M059J (cell line): ENCODE results near the gene GRK6. TPM values are rescaled to one million over a fixed set of nuclear protein-coding genes. Genes with fewer than 3 reads are reported as not detected.

Experiments
- DNase-seq: peaks from one replicate; pipeline ENCODE4 v3.0.0-alpha.2; 2012; ENCODE audit warnings: low read depth
- total RNA-seq: library from RNA; depleted of rRNA; stranded (reverse); fragments of >200 nt; shearing (Covaris generic); gene quantifications from 2 replicates; pipeline ENCODE4 v1.2.3, GENCODE V29; 2014; rRNA removed

Gene GRK6
- 20.2 and 37.3 TPM in 2 replicates for total RNA-seq

DNA sequence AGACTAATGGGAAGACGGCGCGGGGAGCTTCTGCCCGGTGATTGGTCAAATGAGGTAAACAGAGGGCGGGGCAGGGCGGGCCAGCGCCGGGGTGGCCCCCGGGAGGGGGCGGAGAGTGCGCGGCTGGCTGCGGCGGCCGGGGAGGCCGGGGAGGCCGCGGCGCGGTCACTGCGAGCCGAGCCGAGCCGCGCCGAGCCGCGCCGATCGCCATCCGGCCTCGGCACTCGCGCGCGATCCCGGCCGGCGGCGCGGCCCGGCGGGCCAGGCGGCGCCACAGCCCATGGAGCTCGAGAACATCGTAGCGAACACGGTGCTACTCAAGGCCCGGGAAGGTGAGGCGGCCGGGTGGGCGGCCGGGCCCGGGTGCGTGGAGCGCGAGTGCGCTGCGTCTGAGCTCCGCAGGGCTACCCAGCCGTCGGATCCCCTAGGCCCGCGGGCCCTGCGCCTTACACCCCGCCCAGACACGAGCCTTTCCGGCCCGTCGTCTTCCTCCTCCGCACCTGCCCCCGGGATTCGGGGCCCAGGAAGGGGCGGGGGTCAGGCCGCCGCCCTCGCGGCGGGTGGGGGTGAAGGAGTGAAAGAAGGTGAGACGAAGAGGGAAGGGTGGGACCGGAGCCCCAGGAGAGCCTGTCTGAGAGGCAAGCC is at the start of gene GRK6:
TSS of gene GRK6 (plus strand) at position 111 of the 645 bp plus-strand sequence. CDS start at position 281, 170 bp downstream.
- DNase-seq, result peak; percentile 45

- DNase-seq, result no peak
Measured at GRCh38 chr5:177377851-177378776, 48.4 kb upstream of the GRK6 start.

DNA sequence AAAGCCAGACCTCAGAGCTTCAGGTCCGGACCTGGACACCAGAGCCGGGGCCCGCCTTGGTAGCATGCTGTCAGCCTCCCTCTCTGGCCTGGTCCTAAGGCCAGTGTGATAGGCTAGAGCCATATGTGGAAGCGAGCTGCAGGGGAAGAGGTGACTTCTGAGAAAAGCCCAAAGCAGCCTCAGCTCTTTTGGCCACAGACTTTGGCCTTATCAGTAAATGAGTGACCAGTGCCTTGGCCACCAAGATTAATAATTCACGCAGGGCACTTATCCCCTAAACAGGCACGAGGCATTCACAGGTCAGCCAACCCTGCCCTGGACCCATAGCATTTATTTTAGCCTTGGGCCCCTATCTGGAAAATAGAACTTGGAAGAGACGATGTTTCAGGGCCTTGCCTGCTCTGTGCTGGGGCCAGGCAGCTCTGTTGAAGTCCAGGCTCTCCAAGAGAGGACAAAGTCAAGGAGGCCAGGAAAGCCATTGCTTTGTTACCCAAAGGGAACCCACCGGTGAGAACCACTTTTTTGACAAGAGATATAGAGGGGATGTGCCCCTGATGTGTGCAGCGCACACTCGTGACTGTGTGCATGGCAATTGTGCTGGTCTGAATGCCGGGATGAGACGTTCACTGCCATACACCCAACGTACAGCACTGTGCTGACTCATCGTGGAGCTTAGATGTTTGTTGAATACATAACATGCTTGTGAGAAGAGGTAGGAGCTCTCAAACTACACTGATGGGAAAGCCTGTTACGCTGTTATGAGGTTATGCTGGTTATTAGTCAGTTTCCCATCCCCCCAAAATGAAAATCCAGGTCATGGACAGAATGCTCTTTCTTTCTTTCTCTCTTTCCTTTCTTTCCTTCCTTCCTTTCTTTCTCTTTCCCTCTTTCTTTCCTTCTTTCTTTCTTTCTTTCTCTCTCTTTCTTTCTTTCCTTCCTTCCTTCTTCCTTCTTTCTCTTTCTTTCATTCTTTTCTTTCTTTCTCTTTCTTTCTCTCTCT is 47.3 kb upstream of the GRK6 start:
- peak; percentile 45 for DNase-seq

GRCh38 chr5:177380805-177381126 is 45.7 kb upstream of the GRK6 start:
- DNase-seq, result no peak

DNA sequence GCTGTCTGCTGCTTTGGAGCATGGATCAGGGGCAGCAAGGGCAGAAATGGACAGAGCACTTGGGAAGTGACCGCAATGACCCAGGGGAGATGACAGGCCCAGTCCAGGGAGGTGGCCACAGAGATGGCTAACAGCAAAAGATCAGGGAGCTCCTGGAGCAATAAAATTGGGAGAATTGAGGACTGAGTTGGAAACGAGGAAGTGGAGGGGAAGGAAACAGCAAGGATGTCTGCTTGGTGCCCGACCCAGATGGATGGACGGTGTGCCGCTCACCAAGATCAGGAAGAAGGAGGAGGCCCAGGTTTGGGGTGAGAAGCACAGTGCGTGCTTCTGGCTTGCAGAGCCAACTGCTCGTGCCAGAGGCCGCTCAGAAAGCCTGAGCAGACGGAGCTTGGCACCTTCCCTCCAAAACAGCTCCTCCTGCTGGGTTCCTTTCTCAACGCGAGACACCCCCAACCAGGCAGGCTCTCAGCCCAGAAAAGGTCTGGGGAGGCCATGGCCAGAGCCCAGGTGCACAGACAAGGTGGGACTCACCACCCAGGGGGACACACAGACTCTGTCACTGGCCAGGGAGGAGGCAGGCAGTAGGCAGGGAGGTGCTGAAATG is 44.0 kb upstream of the GRK6 start:
- peak; percentile 20 for DNase-seq

DNA sequence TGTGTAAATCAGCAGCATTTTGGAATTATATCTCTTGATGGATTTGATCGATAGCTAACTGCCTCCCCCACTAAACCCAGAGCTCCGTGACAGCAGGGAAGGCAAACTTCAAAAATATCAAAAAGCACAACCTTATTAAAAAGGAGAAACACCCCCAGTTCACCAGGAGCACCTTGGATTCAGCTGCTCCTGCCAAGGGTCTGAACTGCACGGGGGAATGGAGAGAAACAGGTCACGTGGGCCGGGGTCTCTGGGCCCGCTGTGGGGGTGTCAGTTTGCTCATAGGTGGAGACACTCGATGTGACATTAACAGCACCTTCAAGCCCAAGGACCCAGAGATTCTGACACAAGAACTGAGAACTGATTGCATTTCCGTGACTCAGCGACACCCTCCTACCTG is 43.3 kb upstream of the GRK6 start:
- no peak for DNase-seq

GRCh38 chr5:177384134-177384533 is 42.3 kb upstream of the GRK6 start, which contains the start of gene SLC34A1:
SLC34A1 (plus strand) TSS chr5:177384434; CDS start chr5:177385742, 1,308 bp downstream.
- no peak for DNase-seq

- no peak for DNase-seq
Measured at GRCh38 chr5:177385720-177386119, 40.8 kb upstream of the GRK6 start.

- no peak for DNase-seq
Measured at GRCh38 chr5:177386542-177386941, 39.9 kb upstream of the GRK6 start.

DNA sequence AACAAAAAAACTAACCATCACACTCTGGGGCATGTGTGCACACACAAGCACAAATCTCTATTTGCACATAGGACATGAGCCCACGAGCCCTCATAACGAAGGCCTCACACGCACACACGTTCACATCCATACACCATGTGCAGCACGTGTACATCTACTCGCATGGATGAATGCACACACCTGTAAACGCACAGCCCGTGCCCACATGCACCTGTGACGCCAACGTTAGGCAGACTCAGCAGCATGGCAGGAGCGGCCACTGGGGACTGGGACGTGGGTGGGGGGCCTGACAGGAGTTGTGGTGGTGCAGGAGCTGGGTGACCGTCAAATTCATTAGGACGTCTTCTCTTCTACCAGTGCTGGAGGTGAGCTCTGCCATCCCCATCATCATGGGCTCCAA is 39.1 kb upstream of the GRK6 start:
- no peak for DNase-seq

- no peak for DNase-seq
Measured at GRCh38 chr5:177388521-177389052, 37.9 kb upstream of the GRK6 start.

GRCh38 chr5:177389241-177390169 is 37.0 kb upstream of the GRK6 start:
- DNase-seq, result peak; percentile 98

- DNase-seq, result peak; percentile 84
Measured at GRCh38 chr5:177390363-177391300, 35.8 kb upstream of the GRK6 start.

GRCh38 chr5:177392765-177393164 is 33.7 kb upstream of the GRK6 start:
- DNase-seq, result no peak

DNA sequence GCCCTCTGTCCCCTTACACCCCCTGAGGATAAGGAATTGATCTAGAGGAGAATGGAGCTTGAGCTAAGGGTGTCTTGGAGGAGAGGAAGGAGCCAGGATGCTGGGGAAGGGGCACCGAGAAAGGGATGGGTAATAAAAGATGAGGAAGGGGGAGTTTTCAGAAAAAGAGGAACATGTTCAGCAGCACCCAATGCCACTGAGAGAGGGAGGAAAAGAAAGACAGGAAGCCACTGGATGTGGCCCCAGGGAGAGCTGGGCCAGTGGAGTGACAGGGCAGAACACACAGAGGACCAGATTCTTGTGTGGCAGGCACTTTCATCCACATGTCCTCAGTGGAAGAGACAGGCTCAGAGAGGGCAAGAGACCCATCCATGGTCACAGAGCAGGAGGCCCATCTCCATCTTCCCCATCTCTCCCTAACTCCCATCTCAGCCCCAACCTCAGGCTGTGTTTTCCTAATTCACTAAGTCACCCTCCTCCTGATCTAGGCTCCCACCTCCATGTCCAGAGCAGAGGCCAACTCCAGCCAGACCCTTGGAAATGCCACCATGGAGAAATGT is 33.2 kb upstream of the GRK6 start:
- DNase-seq, result no peak

DNA sequence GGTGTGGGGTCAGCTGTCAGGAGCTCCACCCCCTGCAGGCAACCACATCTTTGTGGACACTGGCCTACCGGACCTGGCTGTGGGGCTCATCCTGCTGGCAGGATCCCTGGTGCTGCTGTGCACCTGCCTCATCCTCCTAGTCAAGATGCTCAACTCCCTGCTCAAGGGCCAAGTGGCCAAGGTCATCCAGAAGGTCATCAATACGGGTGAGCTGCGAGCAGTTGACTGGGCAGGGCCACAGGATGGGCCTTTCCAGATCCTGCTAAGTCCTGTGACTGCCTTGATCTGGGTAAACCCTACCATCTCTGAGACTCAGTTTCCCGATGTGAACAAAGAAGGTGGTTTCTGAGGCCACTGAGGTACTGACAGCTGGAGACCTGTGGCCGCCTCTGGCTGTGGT is 32.5 kb upstream of the GRK6 start:
- no peak for DNase-seq

DNA sequence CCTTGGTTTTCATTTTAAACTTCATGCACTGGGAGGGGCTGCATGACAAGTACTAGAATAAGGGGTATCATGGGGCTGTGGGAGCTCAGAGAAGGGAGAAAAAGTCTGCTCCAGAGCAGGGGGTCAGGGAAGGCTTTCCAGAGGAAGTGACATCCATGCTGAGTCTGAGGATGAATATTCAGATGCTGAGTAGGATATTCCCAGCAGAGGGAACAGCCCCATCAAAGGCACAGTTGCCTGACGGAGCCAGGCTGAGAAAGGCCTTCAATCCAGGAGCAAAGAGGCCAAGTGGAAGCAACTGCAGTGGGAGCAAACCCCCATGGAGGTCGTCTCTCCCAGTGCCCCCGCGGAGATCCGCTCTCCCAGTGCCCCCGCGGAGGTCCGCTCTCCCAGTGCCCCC is 30.4 kb upstream of the GRK6 start:
- DNase-seq, result no peak

DNA sequence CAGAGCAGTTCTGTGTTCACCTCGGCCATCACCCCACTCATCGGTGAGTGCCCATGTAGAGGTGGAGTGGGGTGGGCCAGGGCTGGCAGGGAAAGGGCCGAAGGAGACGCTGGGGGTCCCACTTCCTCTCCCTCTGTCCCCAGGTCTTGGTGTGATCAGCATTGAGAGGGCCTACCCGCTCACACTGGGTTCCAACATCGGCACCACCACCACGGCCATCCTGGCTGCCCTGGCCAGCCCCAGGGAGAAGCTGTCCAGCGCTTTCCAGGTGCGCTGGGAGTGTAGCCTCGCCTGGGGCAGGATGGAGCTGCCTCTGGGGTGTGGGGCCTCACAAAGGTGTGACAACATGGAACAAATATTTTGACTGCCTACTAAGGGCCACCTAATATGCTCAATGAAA is 29.7 kb upstream of the GRK6 start:
- no peak for DNase-seq
